ENCODE results near the gene ZNF506.
"Not testable (repeated sequence)": the region's sequence is repeated elsewhere in the genome, so short reads cannot be mapped to it uniquely, and the experiment has no call there.

The ZNF506 gene

DNA sequence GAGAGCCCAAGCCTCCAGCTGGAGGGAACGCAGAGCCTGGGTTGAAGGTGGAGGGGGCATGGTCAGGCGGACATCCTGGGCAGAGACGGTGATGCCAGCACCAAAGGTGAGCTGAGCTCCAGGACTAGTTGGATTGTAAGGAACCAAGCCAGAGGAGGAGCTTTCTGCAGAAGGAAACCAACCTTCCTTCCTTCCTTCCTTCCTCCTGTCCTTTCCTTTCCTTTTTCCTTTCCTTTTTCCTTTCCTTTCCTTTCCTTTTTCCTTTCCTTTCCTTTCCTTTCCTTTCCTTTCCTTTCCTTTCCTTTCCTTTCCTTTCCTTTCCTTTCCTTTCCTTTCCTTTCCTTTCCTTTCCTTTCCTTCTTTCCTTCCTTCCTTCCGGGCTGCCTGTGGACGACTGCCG is 77.6 kb downstream of the ZNF506 start:
- not testable (repeated sequence) for DNase-seq

DNA sequence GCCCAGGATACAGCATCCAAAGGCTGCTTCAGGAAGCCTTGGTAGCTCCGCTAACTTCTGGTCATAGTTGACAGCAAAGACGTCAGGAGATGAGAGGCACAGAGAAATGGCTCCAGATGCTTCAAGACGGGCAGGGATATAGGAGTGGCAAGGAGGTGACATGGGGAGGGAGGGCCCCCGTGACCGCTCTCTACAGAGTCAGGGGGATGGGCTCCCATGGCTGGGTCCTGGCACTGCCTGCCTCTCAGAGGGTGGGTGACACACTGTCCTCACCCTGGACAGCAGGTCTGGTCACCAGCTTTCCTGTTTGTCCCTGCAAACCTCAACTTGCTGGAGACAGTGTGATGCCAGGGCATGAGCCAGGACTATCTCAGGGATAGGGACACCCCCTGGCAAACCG is 78.4 kb downstream of the ZNF506 start:
- DNase-seq: no peak

DNA sequence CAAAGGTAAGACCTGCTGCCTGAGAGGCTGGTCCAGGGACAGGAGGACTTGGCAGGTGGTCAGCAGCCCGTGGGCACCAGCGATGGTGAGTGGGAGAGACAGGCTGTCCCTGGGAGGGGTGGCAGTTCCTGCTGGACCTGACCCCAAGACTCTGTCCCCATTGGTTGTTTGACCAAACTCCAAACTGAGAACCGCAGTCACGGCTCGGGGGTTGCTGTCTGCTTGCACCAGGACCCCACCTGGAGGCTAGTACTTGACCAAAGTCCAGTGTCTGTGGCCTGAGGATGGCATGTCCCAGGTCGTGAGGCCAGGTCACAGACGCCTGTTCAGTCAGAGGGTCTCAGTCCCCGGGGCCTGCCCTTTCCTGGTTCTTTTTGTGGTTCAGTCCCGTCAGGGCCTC is 78.8 kb downstream of the ZNF506 start:
- no peak for DNase-seq

Data from NCI-H2081 treated with DMSO at 0.1 percent for 48 hours (cell line).